LNCAP (cell line): ENCODE results near the gene DGKG.

Source experiments
- CTCF ChIP-seq: fragments of 450-650 bp; IDR thresholded peaks from 2 replicates; pipeline ENCODE4 v1.5.1; 2017; ENCODE audit warnings: mild to moderate bottlenecking

The DGKG gene

GRCh38 chr3:186115239-186115996 lies 246.6 kb downstream of the DGKG start:
- no peak for TF ChIP-seq CTCF

DNA sequence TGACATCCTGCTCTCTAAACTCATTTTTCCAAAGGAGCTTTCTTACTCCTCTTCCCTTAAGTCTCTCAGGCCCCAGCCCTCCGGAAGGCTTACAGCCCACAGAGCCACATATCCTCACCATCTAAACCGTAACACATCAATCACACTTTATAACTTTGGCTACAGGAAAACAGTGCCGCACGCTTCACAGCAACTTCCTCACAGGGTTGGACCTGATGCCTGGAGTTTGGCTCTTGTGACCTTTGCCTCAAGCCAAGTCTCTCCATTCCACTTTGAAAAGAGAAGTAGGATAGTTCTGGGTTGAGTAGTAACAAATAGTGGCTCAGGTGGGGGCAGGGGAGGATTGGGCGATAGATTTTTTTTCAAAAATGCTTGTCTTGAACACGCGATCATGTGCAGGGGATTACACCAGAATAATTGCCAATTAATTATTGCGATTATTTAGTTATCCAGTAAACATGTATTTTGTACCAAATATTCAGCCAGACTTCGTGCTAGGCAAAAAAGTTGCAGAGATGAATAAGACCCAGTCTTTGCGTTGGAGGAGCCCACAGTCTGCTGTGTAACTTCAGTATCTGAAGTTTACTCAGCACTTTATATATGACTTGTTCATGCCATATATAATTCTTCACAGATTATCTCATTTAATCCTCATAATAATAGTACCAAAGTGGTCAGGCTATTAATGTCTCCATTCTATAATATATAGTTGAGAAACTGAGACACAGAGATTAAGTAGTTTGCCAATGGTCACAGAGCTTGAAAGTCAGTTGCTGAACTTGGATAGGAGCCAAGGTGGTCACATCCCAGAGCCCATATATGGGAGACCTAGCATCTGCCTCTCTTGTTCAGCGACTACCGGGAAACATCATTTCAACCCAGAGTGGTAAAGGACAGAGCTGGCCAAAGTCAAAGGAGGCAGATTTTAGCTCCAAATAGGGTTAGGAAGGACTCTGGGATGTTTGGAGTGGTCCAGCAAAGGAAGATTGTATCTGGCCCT lies 250.8 kb downstream of the DGKG start:
- TF ChIP-seq CTCF, result no peak

- no peak for TF ChIP-seq CTCF
Measured at GRCh38 chr3:186109897-186110803, 251.9 kb downstream of the DGKG start.

DNA sequence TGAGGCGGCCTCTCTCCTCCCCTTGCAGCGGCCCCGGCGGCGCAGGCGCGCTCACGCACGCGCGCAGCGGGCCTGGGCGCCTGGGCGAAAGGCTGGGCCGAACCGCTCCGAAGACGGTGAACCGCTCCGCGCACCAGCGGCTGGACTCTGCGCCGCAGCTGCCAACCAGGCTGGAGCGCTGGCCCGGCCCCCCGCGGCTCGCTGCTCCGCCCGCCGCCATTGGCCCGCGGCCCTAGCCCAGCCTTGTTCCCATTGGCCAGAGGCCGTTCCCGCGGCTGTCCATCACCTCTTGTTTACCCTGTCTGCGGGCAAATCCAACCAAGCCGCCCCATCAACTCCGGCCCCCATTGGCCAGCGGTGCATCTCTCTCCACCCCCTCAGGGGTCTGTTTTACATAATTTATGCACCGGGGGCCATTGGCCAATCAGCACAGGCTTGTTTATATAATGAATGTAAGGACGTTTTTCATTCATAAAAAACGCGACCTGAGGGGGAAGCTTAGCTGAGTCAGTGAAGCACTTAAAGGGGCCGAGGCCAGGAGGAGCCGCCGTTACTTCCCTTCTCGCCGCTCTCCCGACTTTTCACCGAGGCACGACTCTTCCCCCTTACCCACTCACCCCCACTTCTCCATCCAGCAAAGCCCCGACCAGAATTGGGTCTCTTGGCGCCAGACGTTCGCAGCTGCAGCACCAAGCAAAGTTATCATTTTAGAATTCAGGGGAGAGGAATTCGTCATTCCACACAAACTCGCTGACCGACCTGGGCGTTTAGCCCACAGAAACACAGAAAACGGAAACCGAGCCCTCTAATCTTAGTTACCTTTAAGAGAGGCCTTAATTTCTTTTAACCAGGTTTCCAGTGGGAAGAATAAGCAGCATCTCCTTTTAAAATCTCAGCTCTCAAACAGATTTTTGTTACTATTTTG lies 252.8 kb downstream of the DGKG start, which contains the start of gene ETV5:
Gene ETV5 (minus strand): TSS at position 149 of the 925 bp plus-strand sequence. CDS start 3,221 bp downstream, outside the sequence.
- TF ChIP-seq CTCF, result no peak

GRCh38 chr3:186108106-186108940 lies 253.7 kb downstream of the DGKG start:
- no peak for TF ChIP-seq CTCF
